ACHN (cell line): ENCODE results near the gene ARFGEF2.
"Not testable (repeated sequence)": the region's sequence is repeated elsewhere in the genome, so short reads cannot be mapped to it uniquely, and the experiment has no call there.

Experiments used
- DNase-seq: peaks from one replicate; pipeline ENCODE4 v3.0.0-alpha.2; 2015
- in situ Hi-C: cut with HindIII; loops from 2 replicates; pipeline ENCODE4 v1.10.0; 2017; ENCODE audit warnings: low sequenced_read_pairs, low pct_ligation_motif_present, low pct_unique_long_range_greater_than_20kb

ARFGEF2 gene

DNA sequence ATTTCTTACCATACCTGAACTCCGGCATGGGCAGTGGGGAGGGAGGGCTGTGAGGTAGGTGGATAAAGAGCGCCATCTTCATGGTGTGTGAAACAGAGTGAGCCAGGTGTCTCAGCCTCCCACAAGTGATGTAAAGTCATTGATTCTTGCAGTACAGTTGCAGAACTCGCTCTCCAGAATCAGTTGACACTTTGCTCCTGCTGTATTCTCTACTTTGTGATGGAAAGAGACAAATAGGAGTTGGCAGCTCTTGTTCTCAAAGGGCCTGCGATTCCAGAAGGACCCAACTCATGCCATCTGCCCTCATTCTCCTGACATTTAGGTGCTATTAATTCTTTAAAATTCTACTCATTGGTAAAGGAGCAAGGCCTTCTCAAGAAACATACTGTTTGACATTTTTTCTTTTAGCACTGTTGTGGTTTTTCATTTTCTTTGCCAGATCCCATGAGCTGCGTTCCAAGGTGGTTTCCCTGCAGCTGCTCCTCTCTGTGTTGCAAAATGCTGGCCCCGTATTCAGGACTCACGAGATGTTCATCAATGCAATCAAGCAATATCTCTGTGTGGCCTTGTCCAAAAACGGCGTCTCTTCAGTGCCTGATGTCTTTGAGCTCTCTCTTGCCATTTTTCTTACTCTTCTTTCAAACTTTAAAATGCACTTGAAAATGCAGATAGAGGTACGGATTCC lies 49.3 kb downstream of the ARFGEF2 start:
- in situ Hi-C loops, result no loop called here
- no peak for DNase-seq

DNA sequence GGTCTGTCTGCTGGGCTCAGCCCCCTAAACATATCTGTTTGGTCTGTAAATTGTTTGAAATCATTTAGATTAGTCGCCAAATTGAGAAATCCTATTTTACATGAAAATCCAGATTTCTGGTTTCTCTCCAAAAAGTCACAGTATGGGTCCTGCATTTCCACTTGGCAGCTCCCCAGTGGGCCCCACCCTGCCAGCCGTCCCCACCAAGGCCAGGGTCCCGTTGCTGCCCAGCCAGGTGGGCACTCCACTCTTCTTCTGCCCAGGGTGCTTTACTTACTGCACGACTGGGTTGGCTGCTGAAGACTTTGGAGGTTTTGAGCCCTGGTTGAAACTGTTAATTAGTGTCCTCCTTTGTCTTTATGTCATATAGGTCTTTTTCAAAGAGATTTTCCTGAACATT lies 50.4 kb downstream of the ARFGEF2 start:
- in situ Hi-C loops, result no loop called here
- DNase-seq, result no peak

DNA sequence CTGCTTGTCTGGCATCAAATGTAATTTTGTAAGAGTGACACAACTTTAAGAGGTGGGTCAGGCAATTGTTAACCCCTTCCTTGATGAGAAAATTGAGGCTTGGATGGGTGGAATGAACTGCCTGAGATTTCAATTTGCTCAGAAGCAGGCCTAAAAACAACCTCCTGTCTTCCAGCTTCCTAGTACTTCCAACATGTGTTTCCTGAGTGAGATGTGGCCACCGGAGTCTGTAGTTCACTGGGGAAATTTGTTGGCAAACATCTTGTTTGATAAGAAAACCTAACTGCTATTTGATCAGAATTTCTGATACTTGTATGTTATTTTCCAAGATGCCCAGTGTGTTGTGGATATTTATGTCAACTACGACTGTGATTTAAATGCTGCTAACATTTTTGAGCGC lies 51.3 kb downstream of the ARFGEF2 start:
- in situ Hi-C loops, result no loop called here
- no peak for DNase-seq

DNA sequence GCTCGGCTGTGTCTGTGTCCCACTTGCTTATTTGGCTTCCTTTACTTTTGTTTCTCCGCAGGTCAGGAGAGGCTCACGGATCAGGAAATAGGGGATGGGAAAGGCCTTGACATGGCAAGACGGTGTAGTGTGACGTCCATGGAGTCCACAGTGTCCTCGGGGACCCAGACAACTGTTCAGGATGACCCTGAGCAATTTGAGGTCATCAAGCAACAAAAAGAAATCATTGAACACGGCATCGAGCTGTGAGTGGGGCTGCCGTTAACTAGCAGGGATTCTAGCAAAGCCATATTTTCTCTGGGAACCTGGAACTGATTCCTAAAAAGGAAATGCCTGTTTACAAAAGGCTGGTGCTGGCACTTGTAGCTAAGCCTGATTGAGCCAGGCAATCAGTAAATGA lies 54.4 kb downstream of the ARFGEF2 start:
- in situ Hi-C loops, result no loop called here
- no peak for DNase-seq

DNA sequence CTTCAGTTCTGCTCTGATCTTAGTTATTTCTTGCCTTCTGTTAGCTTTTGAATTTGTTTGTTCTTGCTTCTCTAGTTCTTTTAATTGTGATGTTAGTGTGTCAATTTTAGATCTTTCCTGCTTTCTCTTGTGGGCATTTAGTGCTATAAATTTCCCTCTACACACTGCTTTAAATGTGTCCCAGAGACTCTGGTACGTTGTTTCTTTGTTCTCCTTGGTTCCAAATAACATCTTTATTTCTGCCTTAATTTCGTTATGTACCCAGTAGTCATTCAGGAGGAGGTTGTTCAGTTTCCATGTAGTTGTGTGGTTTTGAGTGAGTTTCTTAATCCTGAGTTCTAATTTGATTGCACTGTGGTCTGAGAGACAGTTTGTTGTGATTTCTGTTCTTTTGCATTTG lies 58.5 kb downstream of the ARFGEF2 start:
- in situ Hi-C loops, result not testable (repeated sequence)

DNA sequence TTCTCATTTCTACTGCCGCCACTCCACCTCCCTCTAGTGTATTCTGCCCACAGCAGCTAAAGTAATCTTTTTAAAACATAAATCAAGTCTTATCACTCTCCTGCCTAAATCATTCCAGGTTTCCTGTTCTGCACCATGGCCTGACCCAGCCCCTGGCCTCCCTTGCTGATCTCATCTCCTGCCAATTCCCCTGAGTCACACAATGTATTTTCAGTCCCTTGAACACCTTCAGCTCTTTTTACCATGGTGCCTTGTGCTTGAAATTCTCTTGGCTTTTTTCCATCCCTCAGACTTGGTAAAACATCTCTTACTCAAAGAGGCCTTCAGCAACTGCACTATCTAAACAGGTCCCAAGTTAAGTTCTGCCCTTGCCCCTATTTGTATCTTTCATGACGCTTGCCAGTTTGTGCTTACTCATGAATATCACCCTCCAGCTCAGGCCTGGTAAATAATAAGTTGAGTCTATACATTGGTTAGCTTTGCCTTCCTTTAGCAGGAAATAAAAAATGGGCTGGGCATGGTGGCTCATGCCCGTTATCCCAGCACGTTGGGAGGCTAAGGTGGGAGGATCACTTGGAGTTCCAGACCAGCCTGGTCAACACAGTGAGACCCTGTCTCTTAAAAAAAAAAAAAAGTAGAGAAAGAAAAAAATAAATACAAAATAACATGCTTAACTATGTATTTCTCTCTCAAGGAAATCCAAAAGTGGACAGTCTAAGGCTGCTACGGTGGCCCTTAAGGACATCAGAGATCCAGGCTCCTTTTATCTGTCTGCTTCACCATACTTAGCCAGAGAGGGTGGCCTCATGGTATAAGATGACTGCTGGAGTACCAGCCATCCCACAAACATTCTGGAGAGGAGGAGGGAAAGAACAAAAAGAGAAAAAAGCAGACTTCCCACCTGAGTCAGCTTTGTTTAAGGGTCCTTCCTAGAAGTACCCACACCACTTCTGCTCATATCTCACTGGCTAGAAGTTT lies 62.2 kb downstream of the ARFGEF2 start:
- peak; percentile 89 for DNase-seq
- in situ Hi-C loops, result no loop called here

More for the DNA sequence above, 58.5 kb downstream of the ARFGEF2 start:
- not testable (repeated sequence) for DNase-seq

DNA sequence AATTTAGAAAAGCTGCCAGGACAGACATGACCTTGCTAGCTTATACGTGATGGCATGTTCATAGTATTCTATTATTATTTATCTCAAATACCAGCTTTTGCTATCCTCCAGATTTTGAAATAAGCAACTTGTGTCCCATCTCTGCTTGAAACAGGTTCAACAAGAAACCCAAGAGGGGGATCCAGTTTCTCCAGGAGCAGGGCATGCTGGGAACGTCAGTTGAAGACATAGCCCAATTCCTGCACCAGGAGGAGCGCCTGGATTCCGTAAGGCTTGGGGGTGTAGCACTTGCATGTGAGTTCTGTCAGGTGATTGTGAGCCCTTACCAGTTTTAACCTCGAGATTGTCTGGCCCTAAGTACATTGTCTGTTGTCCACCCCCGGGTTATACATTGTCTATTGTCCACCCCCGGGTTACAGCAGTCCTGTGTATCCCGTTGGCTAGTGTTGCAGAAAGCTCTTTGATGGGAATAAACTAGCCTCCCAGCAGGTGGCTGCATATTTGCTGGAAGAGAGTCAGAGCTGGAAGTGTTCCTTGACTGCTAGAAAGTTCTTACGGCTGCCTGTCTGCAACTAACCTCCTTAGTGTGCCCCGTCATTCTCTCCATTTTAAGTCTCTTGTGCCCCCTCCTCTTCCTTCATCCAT lies 63.2 kb downstream of the ARFGEF2 start:
- DNase-seq, result peak; percentile 12
- in situ Hi-C loops, result no loop called here

DNA sequence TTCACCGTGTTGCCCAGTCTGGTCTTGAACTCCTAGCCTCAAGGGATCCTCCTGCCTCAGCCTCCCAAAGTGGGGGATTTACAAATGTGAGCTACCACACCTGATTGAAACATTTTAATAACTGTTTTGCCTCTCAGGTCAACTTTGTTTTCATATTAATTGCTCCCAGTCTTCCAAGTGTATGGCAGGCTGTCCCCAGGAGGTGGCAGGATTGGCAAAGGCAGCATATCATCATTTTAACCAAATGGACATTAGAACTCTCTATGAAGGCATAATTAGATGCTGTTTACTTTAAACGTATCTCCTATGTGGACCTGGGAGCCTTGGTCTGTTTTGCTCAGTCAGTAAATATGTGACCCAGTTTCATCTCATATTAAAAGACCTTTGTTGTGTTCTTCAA lies 65.4 kb downstream of the ARFGEF2 start:
- in situ Hi-C loops, result no loop called here

DNA sequence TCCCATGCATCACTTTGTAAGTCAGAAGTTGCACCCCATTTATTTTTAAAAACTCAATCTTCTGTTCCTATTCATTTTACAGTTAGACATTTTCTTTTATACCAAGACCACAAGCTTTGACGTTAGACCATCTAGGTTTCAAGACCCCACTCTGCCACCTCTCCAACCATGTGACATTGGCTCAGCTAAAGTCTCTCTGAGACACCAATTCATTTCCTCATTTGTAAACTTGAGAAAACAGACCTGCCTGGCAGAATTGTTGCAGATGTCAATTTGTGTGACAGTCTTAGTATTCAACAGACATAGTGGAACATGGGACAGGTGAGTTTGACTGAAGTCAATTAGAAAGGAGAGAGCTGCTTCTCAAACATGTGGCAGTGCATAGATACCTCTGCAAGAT lies 69.0 kb downstream of the ARFGEF2 start:
- no peak for DNase-seq
- in situ Hi-C loops, result no loop called here

More for the DNA sequence above, 65.4 kb downstream of the ARFGEF2 start:
- DNase-seq, result peak; percentile 23

DNA sequence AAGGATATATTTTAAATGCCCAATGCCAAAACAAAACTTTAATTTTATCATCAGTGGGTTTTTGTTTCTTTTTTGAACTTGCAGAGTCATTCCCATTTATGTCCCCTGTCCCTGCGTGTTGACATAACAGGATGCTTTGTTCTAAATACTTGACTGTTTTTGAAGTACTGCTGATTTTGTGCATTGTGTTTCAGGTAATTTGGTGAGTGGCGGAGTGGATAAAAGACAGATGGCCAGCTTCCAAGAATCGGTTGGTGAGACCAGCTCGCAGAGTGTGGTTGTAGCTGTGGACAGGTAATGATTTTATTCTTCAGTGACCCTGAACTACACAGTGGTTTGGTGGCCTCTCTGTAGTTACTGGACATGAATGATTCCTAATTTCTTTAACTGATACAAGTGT lies 74.1 kb downstream of the ARFGEF2 start:
- in situ Hi-C loops, result no loop called here
- DNase-seq, result no peak

DNA sequence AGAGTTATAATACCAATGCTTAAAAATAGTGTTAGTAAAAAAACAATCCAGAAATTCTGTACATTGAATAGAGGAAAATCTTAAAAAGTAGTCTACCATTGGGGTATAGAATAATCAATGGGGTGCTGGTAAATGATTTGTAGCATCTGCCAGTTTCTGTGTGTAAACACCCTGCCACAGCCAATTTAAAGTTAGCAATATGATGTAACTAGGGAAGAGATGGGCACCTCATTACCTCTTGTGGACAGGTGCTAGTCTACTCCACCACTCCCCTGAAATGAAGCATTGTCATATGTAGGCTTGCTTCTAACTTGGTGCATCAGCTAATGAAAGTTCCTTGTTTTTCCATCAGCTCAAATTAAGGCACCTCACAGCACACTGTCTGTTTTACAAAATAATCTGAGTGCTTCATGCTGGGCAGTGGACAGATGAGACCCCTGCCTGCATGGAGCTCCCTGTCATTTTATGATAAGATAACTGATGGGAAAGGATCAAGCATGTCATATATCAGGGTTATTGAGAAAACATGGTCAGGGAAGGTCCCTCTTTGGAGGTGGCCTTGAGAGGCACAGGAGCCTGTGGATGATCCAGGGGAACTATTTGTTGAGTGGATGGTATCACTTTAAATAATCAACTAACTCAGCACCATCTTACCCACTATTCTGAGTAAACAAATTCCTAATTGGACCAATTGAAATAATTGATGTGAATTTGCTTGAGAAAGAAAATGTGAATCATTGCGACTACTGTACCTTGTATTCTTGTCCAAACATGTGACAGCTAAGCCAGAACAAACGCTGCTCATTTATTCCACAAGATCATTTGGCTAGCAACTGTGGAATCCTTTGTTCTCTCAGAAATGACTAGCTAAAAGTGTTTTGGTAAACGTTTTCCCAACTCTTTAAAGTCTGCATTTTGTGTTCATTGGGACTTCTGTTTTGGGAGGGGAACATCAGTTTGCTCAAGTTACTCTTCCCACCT lies 78.7 kb downstream of the ARFGEF2 start:
- in situ Hi-C loops, result no loop called here

DNA sequence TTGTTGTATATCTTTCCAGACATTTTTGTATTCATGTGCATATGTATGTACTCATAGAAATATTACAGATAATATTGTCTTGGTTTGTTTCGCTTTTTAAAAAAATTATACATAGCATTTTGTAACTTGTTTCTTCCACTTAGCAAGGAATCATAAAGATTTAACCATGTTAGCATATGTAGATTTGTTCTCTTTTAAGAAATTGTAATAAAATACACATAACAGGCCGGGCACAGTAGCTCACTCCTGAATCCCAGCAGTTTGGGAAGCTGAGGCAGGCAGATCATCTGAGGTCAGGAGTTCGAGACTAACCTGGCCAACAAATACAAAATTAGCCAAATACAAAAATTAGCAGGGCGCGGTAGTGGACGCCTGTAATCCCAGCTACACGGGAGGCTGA lies 80.2 kb downstream of the ARFGEF2 start:
- in situ Hi-C loops, result no loop called here
- DNase-seq, result no peak

More for the DNA sequence above, 78.7 kb downstream of the ARFGEF2 start:
- DNase-seq, result no peak

DNA sequence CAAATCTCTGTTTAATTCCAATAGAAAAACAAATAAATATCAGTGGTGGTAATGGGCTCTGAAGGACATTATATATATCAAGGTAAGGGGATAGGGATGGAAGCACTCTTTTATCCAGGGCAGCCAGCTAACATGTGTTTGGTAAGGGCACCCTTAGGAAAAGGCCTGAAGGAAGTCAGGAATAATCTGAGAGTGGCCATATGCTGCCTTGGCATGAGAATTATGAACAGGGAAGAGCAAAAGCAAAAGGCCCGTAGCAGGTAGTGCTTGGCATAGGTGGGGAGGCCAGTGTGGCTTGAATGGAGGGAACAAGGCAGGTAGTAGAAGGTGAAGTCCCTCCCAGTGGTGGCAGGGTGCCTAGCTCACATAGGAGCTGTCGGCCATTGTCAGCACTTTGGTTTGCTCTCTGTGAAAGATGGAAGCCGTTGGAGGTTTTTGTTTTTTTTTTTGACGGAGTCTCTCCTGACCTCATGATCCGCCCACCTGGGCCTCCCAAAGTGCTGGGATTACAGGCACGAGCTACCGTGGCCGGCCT lies 85.0 kb downstream of the ARFGEF2 start:
- no peak for DNase-seq
- in situ Hi-C loops, result no loop called here

DNA sequence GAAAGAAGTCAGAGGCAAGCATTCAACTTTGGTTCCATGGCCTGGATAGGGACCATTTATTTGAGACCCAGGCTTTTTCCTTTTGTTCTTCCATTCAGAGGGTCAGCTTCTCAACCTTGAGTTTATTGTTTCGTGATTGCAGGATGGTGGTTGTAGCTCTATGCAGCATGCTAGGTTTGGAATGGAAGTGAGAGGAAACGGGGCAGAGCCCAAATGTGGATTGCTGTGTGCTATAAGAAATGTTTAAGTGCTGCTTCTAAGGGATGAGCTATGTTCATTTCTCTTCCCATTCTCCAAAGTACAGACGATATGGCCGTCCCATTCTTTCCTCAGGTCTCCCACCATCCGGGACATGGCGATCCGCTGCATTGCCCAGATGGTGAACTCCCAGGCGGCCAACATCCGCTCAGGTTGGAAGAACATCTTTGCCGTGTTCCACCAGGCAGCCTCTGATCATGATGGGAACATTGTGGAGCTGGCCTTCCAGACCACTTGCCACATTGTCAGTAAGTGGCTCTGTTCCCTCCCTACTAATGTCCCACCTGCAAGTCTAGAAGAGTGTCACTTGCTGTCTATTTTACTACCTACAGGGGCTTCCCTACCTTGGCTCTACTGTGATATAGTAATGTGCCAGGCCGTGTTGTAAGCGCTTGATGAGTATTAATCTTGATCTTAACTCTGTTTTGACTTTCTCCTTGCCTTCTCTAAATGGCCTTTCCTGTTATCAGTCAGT lies 88.6 kb downstream of the ARFGEF2 start:
- in situ Hi-C loops, result no loop called here
- no peak for DNase-seq

DNA sequence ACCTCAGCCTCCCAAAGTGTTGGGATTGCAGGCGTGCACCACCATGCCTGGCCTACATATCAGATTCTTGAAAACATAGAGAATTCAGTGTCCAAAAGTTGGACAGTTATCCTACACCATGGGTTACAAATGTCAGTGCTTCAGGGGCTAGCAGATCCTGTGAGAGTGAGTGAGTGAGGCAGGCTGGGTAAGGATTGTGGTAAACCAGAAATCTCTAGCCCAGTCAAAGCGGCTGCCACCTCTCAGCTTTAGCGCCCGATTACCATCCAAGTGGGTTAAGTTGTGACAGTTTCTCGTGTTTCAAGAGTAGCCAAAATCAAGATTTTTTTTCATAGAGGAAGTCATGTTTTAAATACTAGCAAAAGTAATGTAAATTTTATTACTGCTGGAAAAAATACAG lies 102.7 kb downstream of the ARFGEF2 start:
- DNase-seq, result no peak
- in situ Hi-C loops, result no loop called here

DNA sequence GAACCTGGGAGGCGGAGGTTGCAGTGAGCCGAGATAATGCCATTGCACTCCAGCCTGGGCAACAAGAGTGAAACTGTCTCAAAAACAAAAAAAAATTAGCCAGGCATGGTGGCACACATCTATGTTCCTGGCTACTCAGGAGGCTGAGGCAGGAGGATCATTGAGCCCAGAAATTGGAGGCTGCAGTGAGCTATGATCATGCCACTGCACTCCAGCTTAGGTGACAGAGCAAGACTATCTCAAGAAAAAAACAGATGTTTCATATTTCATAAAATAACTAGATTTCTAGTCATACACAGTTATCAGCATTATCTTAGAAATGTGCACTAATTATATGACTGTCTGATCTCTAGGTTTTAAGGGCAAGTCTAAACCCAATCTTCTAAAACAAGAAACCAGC lies 106.7 kb downstream of the ARFGEF2 start:
- in situ Hi-C loops, DNase-seq: not testable (repeated sequence)

DNA sequence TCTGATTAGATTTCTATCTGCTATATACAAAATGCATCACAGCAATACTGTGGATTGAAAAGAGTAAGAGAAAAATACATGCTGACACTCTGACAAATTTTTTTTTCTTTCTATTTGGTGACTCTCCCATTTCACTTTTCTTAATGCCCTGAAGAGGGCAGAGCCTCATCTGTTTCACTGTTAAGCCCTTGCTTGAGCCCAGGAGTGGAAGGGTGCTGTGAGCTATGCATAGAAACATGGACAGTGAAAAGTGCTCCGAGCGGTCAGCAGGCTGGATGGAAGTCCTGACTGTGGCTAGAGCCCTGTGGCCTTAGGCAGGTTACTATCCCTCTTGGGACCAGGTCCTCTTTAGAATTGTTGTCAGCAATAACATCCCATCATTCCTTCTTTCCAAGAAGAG lies 107.2 kb downstream of the ARFGEF2 start:
- DNase-seq, result peak; percentile 27
- in situ Hi-C loops, result no loop called here
